Measurements from ENCODE around the gene ARGLU1.

DNA sequence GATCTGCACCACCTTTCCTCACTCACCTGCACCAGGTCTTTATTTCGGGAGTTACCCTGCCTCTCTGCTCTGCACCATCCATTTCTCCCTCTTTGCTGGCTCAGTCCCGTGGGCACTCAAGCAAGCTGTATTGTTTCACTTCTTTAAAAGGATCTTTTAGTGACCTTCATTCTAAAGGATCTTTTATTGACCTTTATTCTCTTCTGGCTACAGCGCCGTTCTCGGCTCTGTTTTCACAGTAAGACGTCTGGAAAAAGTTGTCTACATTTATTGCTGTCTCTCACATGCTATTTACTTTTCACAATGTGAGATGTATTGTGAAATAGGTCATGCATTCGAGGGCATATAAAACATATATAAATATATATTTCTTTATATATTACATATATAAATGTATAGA, 35.6 kb upstream of the ARGLU1 start:
- TF ChIP-seq CTCF (IDR thresholded peaks at IDR 0.05; ENCODE audit: insufficient read depth, low read depth, low read length): no peak
- TF ChIP-seq EZH2 (IDR thresholded peaks at IDR 0.05; ENCODE audit: insufficient read depth, low read length): no peak
